GM12875 (cell line): Measurements from ENCODE around the gene PTPN3.

ENCODE experiments used
- H3K4me3 ChIP-seq: one replicate; pipeline ENCODE4 v1.5.1; 2011; ENCODE audit warnings: low read depth, low read length, control low read depth
- TF ChIP-seq, protein P1 (sequence below): IDR thresholded peaks from 2 replicates; pipeline ENCODE4 v1.5.1; 2011; ENCODE audit warnings: low read depth, mild to moderate bottlenecking, control low read depth, inconsistent platforms, low read length, moderate library complexity, borderline replicate concordance; ENCODE audit not compliant: insufficient read depth

PTPN3 gene

GRCh38 chr9:109452761-109453160 is 45.3 kb downstream of the PTPN3 start:
- H3K4me3 ChIP-seq: no peak overlapping the region
- TF ChIP-seq, protein P1, sequence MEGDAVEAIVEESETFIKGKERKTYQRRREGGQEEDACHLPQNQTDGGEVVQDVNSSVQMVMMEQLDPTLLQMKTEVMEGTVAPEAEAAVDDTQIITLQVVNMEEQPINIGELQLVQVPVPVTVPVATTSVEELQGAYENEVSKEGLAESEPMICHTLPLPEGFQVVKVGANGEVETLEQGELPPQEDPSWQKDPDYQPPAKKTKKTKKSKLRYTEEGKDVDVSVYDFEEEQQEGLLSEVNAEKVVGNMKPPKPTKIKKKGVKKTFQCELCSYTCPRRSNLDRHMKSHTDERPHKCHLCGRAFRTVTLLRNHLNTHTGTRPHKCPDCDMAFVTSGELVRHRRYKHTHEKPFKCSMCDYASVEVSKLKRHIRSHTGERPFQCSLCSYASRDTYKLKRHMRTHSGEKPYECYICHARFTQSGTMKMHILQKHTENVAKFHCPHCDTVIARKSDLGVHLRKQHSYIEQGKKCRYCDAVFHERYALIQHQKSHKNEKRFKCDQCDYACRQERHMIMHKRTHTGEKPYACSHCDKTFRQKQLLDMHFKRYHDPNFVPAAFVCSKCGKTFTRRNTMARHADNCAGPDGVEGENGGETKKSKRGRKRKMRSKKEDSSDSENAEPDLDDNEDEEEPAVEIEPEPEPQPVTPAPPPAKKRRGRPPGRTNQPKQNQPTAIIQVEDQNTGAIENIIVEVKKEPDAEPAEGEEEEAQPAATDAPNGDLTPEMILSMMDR: no peak

DNA sequence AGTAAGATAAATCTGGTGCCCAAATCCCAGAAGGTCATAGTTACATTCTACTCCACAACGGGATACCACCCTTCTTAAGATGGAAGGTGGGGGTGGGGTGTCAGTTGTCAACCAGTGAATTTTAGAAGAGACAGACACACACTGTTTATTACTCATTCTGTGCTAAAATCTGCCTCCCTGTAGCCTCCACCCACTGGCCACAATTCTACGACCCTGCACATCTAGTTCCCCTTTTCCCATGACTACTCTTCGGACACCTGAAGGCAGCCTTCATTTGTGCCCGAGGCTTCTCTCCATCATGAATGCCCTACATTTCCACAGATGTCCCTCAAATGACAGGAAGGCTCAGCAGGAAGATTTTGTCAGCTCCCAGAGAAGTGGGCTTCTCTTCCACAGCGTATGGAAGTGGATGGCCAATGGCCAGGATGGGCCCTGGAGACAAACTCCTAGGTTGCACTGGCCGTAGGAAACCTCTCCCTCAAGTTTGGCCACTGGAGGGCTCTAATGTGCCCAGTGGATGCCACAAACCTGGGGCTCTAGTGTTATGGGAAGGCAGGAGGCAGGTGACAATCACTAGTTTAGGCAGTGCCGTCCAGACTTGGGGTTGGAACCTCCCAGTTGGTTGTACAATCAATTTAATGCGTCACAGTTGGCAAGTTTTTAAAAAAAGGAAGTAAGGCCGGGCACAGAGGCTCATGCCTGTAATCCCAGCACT is 46.6 kb downstream of the PTPN3 start:
- H3K4me3 ChIP-seq: no peak overlapping the region
- TF ChIP-seq, protein P1: no peak

- H3K4me3 ChIP-seq: no peak overlapping the region
- TF ChIP-seq, protein P1: no peak
Observed at GRCh38 chr9:109450346-109450745, 47.8 kb downstream of the PTPN3 start.

- TF ChIP-seq, protein P1: no peak
- H3K4me3 ChIP-seq: no peak overlapping the region
Observed at GRCh38 chr9:109449036-109449798, 48.9 kb downstream of the PTPN3 start.

DNA sequence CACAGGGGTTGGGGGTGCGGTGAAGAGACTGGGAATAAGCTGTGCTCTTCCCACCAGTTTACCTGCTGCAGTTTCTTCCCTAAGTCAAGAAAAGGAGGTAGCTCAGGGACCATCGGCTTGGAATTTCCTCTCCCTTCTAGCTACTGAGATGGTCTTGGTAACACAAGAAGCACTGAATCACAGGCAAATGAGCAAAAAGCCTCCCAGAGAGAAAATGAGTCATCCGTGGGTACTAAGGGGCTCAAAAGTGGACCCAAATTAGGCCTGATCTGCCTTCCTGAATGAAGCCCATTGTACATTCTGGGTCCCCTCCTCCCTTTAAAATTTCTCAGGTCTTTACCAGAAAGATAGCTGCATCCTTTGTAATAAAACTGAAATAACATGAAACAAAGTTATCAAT is 49.9 kb downstream of the PTPN3 start:
- TF ChIP-seq, protein P1: no peak

GRCh38 chr9:109447329-109448076 is 50.6 kb downstream of the PTPN3 start:
- TF ChIP-seq, protein P1: no peak
- H3K4me3 ChIP-seq: no peak overlapping the region

More for the DNA sequence above, 49.9 kb downstream of the PTPN3 start:
- no peak overlapping the region for H3K4me3 ChIP-seq
